SU-DHL-6 (cell line): ENCODE results near the gene RAP1GAP.

Source experiments
- H2AFZ ChIP-seq: fragments of 200-600 bp; sonication (generic); 2 replicates; pipeline ENCODE4 v1.6.1; 2014; ENCODE audit warnings: low read depth, mild to moderate bottlenecking, moderate library complexity, mixed read lengths, antibody characterized with exemption, low read length; ENCODE audit not compliant: severe bottlenecking
- H3F3A ChIP-seq: fragments of 200-600 bp; shearing (Covaris generic); 2 replicates; pipeline ENCODE4 v1.6.0; 2016; ENCODE audit warnings: antibody characterized with exemption, mild to moderate bottlenecking; ENCODE audit not compliant: insufficient read depth
- H3K27ac ChIP-seq: fragments of 200-600 bp; sonication (generic); 2 replicates; pipeline ENCODE4 v1.5.1; 2016; ENCODE audit warnings: low read depth, mild to moderate bottlenecking, low read length, moderate library complexity, mixed read lengths
- H3K27me3 ChIP-seq: fragments of 200-600 bp; sonication (generic), shearing (Covaris generic); 2 replicates; pipeline ENCODE4 v1.6.0; 2014; ENCODE audit warnings: mild to moderate bottlenecking, low read length
- H3K36me3 ChIP-seq: fragments of 200-600 bp; sonication (generic); 2 replicates; pipeline ENCODE4 v1.6.1; 2014; ENCODE audit warnings: mild to moderate bottlenecking, low read length, mixed read lengths
- H3K4me2 ChIP-seq: fragments of 300-600, 200-600 bp; shearing (Covaris generic), sonication (generic); 2 replicates; pipeline ENCODE4 v1.6.0; 2014; ENCODE audit warnings: low read length, low read depth, mild to moderate bottlenecking; ENCODE audit not compliant: poor library complexity, severe bottlenecking
- H3K4me3 ChIP-seq: fragments of 200-600 bp; sonication (generic); 2 replicates; pipeline ENCODE4 v1.5.1; 2014; ENCODE audit warnings: antibody characterized with exemption, low read length, mild to moderate bottlenecking, mixed read lengths; ENCODE audit not compliant: insufficient read depth, poor library complexity, severe bottlenecking
- H3K79me2 ChIP-seq: fragments of 200-600 bp; sonication (generic); 2 replicates; pipeline ENCODE4 v1.6.1; 2014; ENCODE audit warnings: mild to moderate bottlenecking, low read length, moderate library complexity; ENCODE audit not compliant: insufficient read depth
- H3K9ac ChIP-seq: fragments of 200-600 bp; sonication (generic); 2 replicates; pipeline ENCODE4 v1.7.0; 2014; ENCODE audit warnings: mild to moderate bottlenecking, low read length
- H3K9me2 ChIP-seq: fragments of 200-600 bp; sonication (generic); replicated peaks from 2 replicates; pipeline ENCODE4 v1.6.1; 2014; ENCODE audit warnings: low read length; ENCODE audit not compliant: insufficient read depth
- H3K9me3 ChIP-seq: fragments of 200-600 bp; sonication (generic); 2 replicates; pipeline ENCODE4 v1.6.1; 2014; ENCODE audit warnings: low read length, mixed read lengths; ENCODE audit not compliant: insufficient read depth
- H4K20me1 ChIP-seq: fragments of 200-600 bp; sonication (generic); 2 replicates; pipeline ENCODE4 v1.6.1; 2014; ENCODE audit warnings: low read depth, mild to moderate bottlenecking, antibody characterized with exemption, low read length, moderate library complexity, mixed read lengths
- CTCF ChIP-seq: fragments of 200-600 bp; sonication (generic); IDR thresholded peaks from one replicate; pipeline ENCODE4 v1.5.1; 2017; ENCODE audit warnings: antibody characterized with exemption, mild to moderate bottlenecking, low read length, moderate library complexity; ENCODE audit not compliant: insufficient read depth, poor library complexity, severe bottlenecking
- EZH2phosphoT487 ChIP-seq: fragments of 200-600 bp; sonication (generic), shearing (Covaris generic); conservative IDR thresholded peaks from 2 replicates; pipeline ENCODE4 v1.6.1; 2018; ENCODE audit warnings: mild to moderate bottlenecking, antibody characterized with exemption, low read length, moderate library complexity, mixed read lengths

Gene RAP1GAP

DNA sequence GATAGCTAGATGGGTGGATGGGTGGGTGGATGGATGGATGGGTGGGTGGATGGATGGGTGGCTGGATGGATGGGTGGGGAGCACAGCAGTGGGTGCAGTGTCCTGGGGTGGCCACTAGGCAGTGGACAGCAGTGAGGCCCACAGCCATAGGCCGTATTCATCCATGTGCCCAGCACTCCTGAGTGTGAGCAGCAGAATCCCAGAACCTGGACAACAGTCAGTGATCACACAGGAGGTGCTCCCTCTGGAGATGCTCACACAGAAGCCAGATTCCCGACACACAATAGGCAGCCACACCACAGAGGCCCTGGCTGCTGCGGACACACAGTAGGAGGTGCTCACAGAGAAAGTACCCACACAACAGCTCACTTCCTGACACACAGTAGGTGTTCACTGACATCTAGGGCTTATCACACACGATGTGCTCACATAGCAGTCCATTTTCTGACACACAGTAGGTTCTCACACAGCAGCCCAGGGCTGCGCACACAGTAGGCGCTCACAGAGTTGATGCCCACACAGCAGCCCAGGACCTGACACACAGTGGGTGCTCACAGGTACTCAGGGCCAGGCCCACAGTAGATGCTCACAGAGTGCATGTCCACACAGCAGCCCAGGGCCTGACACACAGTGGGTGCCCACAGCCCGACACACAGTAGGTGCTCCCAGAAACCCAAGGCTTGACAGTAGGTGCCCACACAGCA, 64.0 kb downstream of the RAP1GAP start:
- Histone ChIP-seq H3F3A (no peaks in the 10 kb centered on the region), H3K4me2 (no peak overlapping the region), H3K36me3 (no peaks in the 10 kb centered on the region), H4K20me1 (no peaks in the 10 kb centered on the region), H2AFZ (no peak overlapping the region), H3K27ac (no peak overlapping the region), H3K27me3 (no peaks in the 10 kb centered on the region), H3K9me3 (no peaks in the 10 kb centered on the region), H3K79me2 (no peaks in the 10 kb centered on the region), H3K9ac (no peak overlapping the region), H3K4me3 (no peak overlapping the region), H3K9me2 (no peaks in the 10 kb centered on the region)
- TF ChIP-seq CTCF (no peak), EZH2phosphoT487 (no peak)

GRCh38 chr1:21604208-21604957, 64.8 kb downstream of the RAP1GAP start:
- Histone ChIP-seq H3K9ac (no peak overlapping the region), H3F3A (no peaks in the 10 kb centered on the region), H3K4me2 (no peak overlapping the region), H3K36me3 (no peaks in the 10 kb centered on the region), H4K20me1 (no peaks in the 10 kb centered on the region), H3K9me2 (no peaks in the 10 kb centered on the region), H2AFZ (no peak overlapping the region), H3K9me3 (no peaks in the 10 kb centered on the region), H3K4me3 (no peak overlapping the region), H3K79me2 (no peaks in the 10 kb centered on the region), H3K27ac (no peak overlapping the region), H3K27me3 (no peaks in the 10 kb centered on the region)
- no peak for TF ChIP-seq EZH2phosphoT487
- no peak for TF ChIP-seq CTCF

- no peak overlapping the region for H3K4me3 ChIP-seq
- H3K9me3 ChIP-seq: no peaks in the 10 kb centered on the region
- no peak overlapping the region for H3K9ac ChIP-seq
- H3K27me3 ChIP-seq: no peaks in the 10 kb centered on the region
- H3K27ac ChIP-seq: no peak overlapping the region
- no peak overlapping the region for H2AFZ ChIP-seq
- no peaks in the 10 kb centered on the region for H3K79me2 ChIP-seq
- no peak for TF ChIP-seq EZH2phosphoT487
- TF ChIP-seq CTCF: no peak
- no peaks in the 10 kb centered on the region for H3F3A ChIP-seq
- H3K36me3 ChIP-seq: no peaks in the 10 kb centered on the region
- no peaks in the 10 kb centered on the region for H4K20me1 ChIP-seq
- no peaks in the 10 kb centered on the region for H3K9me2 ChIP-seq
- H3K4me2 ChIP-seq: no peak overlapping the region
Observed at GRCh38 chr1:21603177-21604138, 65.7 kb downstream of the RAP1GAP start.
